Activated B cell treated with CpG ODN at 0.5 μM for 24 hours (primary cell): ENCODE data around the gene ASGR2. TPM values are rescaled to one million over a fixed set of nuclear protein-coding genes. Genes with fewer than 3 reads are reported as not detected.
"Not testable (repeated sequence)": the region's sequence is repeated elsewhere in the genome, so short reads cannot be mapped to it uniquely, and the experiment has no call there.

ENCODE experiments used
- ATAC-seq: fragments of 200-7000 bp; cut with Tn5 transposase; one replicate; pipeline ENCODE4 v1.10.0; 2021; ENCODE audit warnings: low read depth, mild to moderate bottlenecking, moderate library complexity
- CTCF ChIA-PET: fragments of 350-600 bp; sonication (Branson Sonifier 250); formaldehyde crosslinking; loops from one replicate; lab custom pipeline; 2021; ENCODE audit warnings: antibody characterized with exemption; lab: Charles Lee
- POLR2A ChIA-PET: fragments of 350-600 bp; sonication (Branson Sonifier 250); formaldehyde crosslinking; loops from one replicate; lab custom pipeline; 2021; ENCODE audit warnings: antibody characterized with exemption; lab: Charles Lee
- DNase-seq: peaks from one replicate; pipeline ENCODE4 v3.0.0; 2022
- H3K27ac Mint-ChIP-seq: one replicate; pipeline ENCODE4 v1.8.0; 2020; ENCODE audit warnings: mixed read lengths
- H3K27me3 Mint-ChIP-seq: one replicate; pipeline ENCODE4 v1.8.0; 2021; ENCODE audit warnings: mixed read lengths
- H3K36me3 Mint-ChIP-seq: one replicate; pipeline ENCODE4 v1.8.0; 2021; ENCODE audit warnings: low read depth, mixed read lengths
- H3K4me1 Mint-ChIP-seq: one replicate; pipeline ENCODE4 v1.8.0; 2021; ENCODE audit warnings: mixed read lengths
- H3K4me3 Mint-ChIP-seq: one replicate; pipeline ENCODE4 v1.8.0; 2020; ENCODE audit warnings: mild to moderate bottlenecking, mixed read lengths
- H3K9me3 Mint-ChIP-seq: one replicate; pipeline ENCODE4 v1.8.0; 2020; ENCODE audit warnings: mixed read lengths
- CTCF ChIP-seq: fragments of 200-600 bp; IDR thresholded peaks from one replicate; pipeline ENCODE4 v1.8.0; 2022; ENCODE audit warnings: antibody characterized with exemption, mild to moderate bottlenecking
- intact Hi-C: fragments of 100-400 bp; cut with micrococcal nuclease; formaldehyde crosslinking; loops from one replicate; pipeline ENCODE4 v1.15.1; 2024
- total RNA-seq: library from RNA; stranded (reverse); gene quantifications from 2 replicates; pipeline ENCODE4 v1.2.3, GENCODE V29; 2022

ASGR2 gene
- total RNA-seq, 1 donor from 2014 or later, result not detected

GRCh38 chr17:7107795-7108559, 6.6 kb downstream of the ASGR2 start:
- ChIA-PET POLR2A (no interaction called here), CTCF (no interaction called here)
- peaks cover 5% of the 10 kb centered on the region for H3K27me3 Mint-ChIP-seq
- TF ChIP-seq CTCF, result no peak
- H3K4me1 Mint-ChIP-seq, result peaks cover 8% of the 10 kb centered on the region
- ATAC-seq (no peak), DNase-seq (no peak)
- H3K4me3 Mint-ChIP-seq, result no peak overlapping the region
- H3K27ac Mint-ChIP-seq, result no peak overlapping the region
- no peaks in the 10 kb centered on the region for H3K36me3 Mint-ChIP-seq
- intact Hi-C loops, result no loop called here
- no peaks in the 10 kb centered on the region for H3K9me3 Mint-ChIP-seq

GRCh38 chr17:7107012-7107754, 7.4 kb downstream of the ASGR2 start:
- Mint-ChIP-seq H3K4me1 (peaks cover 8% of the 10 kb centered on the region), H3K36me3 (no peaks in the 10 kb centered on the region), H3K9me3 (no peaks in the 10 kb centered on the region), H3K4me3 (no peak overlapping the region), H3K27me3 (peaks cover 5% of the 10 kb centered on the region), H3K27ac (no peak overlapping the region)
- ATAC-seq, result no peak
- ChIA-PET CTCF (no interaction called here), POLR2A (no interaction called here)
- intact Hi-C loops, result no loop called here
- TF ChIP-seq CTCF, result no peak
- no peak for DNase-seq

- POLR2A ChIA-PET, result interaction anchor here (0.7 kb wide), 1 partner anchor 21 kb away, joined by 3 read pairs; no protein-coding TSS in a partner anchor
- H3K9me3 Mint-ChIP-seq, result no peaks in the 10 kb centered on the region
- ATAC-seq, result no peak
- no peak overlapping the region for H3K4me3 Mint-ChIP-seq
- no peak for DNase-seq
- TF ChIP-seq CTCF, result no peak
- no peak overlapping the region for H3K27ac Mint-ChIP-seq
- peaks cover 8% of the 10 kb centered on the region for H3K27me3 Mint-ChIP-seq
- CTCF ChIA-PET, result no interaction called here
- H3K36me3 Mint-ChIP-seq, result no peaks in the 10 kb centered on the region
- intact Hi-C loops, result no loop called here
- H3K4me1 Mint-ChIP-seq, result peaks cover 2% of the 10 kb centered on the region
Measured at GRCh38 chr17:7102421-7102820, 12.2 kb downstream of the ASGR2 start.

GRCh38 chr17:7101531-7101930, 13.1 kb downstream of the ASGR2 start:
- no peak overlapping the region for H3K4me3 Mint-ChIP-seq
- H3K27ac Mint-ChIP-seq, result no peak overlapping the region
- H3K9me3 Mint-ChIP-seq, result no peaks in the 10 kb centered on the region
- H3K36me3 Mint-ChIP-seq, result no peaks in the 10 kb centered on the region
- H3K4me1 Mint-ChIP-seq, result peaks cover 10% of the 10 kb centered on the region
- POLR2A ChIA-PET, result no interaction called here
- H3K27me3 Mint-ChIP-seq, result peaks cover 8% of the 10 kb centered on the region
- ATAC-seq, result no peak
- CTCF ChIA-PET, result no interaction called here
- no peak for DNase-seq
- TF ChIP-seq CTCF, result no peak
- intact Hi-C loops, result no loop called here

- ATAC-seq, H3K36me3 Mint-ChIP-seq, H3K27ac Mint-ChIP-seq, intact Hi-C loops, H3K27me3 Mint-ChIP-seq, H3K4me3 Mint-ChIP-seq, DNase-seq, CTCF ChIA-PET, POLR2A ChIA-PET, H3K9me3 Mint-ChIP-seq: not testable (repeated sequence)
- H3K4me1 Mint-ChIP-seq, result peaks cover 17% of the 10 kb centered on the region
Measured at GRCh38 chr17:7100641-7101379, 13.8 kb downstream of the ASGR2 start.
